DMS79 treated with DMSO at 0.1 percent for 48 hours (cell line): ENCODE measurements around the gene HMGCLL1.

ENCODE experiments used
- DNase-seq: peaks from one replicate; lab custom pipeline; 2025; lab: John Stamatoyannopoulos, UW

The HMGCLL1 gene

GRCh38 chr6:55443238-55444134 lies 135.5 kb downstream of the HMGCLL1 start:
- DNase-seq, result no peak

- DNase-seq, result no peak
Measured at GRCh38 chr6:55438203-55438602, 140.8 kb downstream of the HMGCLL1 start.

GRCh38 chr6:55437141-55437540 lies 141.9 kb downstream of the HMGCLL1 start:
- DNase-seq, result no peak

GRCh38 chr6:55433446-55434130 lies 145.4 kb downstream of the HMGCLL1 start:
- no peak for DNase-seq

GRCh38 chr6:55423933-55424332 lies 155.1 kb downstream of the HMGCLL1 start:
- no peak for DNase-seq

- DNase-seq, result no peak
Measured at GRCh38 chr6:55410674-55411073, 168.3 kb downstream of the HMGCLL1 start.

GRCh38 chr6:55405474-55406235 lies 173.3 kb downstream of the HMGCLL1 start:
- no peak for DNase-seq

- DNase-seq, result no peak
Measured at GRCh38 chr6:55399351-55399750, 179.6 kb downstream of the HMGCLL1 start.

GRCh38 chr6:55397986-55398385 lies 181.0 kb downstream of the HMGCLL1 start:
- no peak for DNase-seq

- DNase-seq, result no peak
Measured at GRCh38 chr6:55395871-55396270, 183.1 kb downstream of the HMGCLL1 start.

GRCh38 chr6:55388211-55388610 lies 190.8 kb downstream of the HMGCLL1 start:
- DNase-seq, result no peak
